Measurements from ENCODE around the gene TAPT1. TPM values are rescaled to one million over a fixed set of nuclear protein-coding genes. Genes with fewer than 3 reads are reported as not detected.

The TAPT1 gene
- total and polyA plus RNA-seq, 2 experiments from 2014 or later: 3.6 to 9.9 TPM

DNA sequence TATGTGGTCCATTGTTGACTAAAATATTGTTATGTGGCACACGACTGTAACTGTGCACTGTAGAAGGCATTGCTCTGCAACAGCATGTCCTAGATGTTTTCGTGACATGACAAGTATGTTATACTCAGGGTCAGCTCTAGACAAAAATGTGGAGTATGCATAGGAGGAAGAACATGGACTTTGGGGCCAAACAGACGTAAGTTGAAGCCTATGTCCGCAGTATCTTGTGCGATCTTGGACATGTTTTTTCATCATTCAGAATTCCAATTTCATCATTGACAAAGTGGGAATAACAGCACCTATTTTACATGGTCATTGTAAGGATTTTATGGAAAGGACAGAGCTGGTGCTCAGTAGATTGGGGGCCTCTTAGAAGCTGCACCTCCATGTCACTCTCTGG, 114.7 kb downstream of the TAPT1 start (continued):
- TF ChIP-seq, protein P1, sequence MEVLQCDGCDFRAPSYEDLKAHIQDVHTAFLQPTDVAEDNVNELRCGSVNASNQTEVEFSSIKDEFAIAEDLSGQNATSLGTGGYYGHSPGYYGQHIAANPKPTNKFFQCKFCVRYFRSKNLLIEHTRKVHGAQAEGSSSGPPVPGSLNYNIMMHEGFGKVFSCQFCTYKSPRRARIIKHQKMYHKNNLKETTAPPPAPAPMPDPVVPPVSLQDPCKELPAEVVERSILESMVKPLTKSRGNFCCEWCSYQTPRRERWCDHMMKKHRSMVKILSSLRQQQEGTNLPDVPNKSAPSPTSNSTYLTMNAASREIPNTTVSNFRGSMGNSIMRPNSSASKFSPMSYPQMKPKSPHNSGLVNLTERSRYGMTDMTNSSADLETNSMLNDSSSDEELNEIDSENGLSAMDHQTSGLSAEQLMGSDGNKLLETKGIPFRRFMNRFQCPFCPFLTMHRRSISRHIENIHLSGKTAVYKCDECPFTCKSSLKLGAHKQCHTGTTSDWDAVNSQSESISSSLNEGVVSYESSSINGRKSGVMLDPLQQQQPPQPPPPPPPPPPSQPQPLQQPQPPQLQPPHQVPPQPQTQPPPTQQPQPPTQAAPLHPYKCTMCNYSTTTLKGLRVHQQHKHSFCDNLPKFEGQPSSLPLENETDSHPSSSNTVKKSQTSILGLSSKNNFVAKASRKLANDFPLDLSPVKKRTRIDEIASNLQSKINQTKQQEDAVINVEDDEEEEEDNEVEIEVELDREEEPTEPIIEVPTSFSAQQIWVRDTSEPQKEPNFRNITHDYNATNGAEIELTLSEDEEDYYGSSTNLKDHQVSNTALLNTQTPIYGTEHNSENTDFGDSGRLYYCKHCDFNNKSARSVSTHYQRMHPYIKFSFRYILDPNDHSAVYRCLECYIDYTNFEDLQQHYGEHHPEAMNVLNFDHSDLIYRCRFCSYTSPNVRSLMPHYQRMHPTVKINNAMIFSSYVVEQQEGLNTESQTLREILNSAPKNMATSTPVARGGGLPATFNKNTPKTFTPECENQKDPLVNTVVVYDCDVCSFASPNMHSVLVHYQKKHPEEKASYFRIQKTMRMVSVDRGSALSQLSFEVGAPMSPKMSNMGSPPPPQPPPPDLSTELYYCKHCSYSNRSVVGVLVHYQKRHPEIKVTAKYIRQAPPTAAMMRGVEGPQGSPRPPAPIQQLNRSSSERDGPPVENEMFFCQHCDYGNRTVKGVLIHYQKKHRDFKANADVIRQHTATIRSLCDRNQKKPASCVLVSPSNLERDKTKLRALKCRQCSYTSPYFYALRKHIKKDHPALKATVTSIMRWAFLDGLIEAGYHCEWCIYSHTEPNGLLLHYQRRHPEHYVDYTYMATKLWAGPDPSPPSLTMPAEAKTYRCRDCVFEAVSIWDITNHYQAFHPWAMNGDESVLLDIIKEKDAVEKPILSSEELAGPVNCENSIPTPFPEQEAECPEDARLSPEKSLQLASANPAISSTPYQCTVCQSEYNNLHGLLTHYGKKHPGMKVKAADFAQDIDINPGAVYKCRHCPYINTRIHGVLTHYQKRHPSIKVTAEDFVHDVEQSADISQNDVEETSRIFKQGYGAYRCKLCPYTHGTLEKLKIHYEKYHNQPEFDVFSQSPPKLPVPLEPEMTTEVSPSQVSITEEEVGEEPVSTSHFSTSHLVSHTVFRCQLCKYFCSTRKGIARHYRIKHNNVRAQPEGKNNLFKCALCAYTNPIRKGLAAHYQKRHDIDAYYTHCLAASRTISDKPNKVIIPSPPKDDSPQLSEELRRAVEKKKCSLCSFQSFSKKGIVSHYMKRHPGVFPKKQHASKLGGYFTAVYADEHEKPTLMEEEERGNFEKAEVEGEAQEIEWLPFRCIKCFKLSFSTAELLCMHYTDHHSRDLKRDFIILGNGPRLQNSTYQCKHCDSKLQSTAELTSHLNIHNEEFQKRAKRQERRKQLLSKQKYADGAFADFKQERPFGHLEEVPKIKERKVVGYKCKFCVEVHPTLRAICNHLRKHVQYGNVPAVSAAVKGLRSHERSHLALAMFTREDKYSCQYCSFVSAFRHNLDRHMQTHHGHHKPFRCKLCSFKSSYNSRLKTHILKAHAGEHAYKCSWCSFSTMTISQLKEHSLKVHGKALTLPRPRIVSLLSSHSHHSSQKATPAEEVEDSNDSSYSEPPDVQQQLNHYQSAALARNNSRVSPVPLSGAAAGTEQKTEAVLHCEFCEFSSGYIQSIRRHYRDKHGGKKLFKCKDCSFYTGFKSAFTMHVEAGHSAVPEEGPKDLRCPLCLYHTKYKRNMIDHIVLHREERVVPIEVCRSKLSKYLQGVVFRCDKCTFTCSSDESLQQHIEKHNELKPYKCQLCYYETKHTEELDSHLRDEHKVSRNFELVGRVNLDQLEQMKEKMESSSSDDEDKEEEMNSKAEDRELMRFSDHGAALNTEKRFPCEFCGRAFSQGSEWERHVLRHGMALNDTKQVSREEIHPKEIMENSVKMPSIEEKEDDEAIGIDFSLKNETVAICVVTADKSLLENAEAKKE (CRISPR knock-in tag; IDR thresholded peaks at IDR 0.05): no peak
- TF ChIP-seq POLR2AphosphoS5 (IDR thresholded peaks at IDR 0.05; ENCODE audit: low read depth) (no peak), ZNF331 (CRISPR knock-in tag; IDR thresholded peaks at IDR 0.05; ENCODE audit: low read depth) (no peak)
- TF ChIP-seq, protein P2, sequence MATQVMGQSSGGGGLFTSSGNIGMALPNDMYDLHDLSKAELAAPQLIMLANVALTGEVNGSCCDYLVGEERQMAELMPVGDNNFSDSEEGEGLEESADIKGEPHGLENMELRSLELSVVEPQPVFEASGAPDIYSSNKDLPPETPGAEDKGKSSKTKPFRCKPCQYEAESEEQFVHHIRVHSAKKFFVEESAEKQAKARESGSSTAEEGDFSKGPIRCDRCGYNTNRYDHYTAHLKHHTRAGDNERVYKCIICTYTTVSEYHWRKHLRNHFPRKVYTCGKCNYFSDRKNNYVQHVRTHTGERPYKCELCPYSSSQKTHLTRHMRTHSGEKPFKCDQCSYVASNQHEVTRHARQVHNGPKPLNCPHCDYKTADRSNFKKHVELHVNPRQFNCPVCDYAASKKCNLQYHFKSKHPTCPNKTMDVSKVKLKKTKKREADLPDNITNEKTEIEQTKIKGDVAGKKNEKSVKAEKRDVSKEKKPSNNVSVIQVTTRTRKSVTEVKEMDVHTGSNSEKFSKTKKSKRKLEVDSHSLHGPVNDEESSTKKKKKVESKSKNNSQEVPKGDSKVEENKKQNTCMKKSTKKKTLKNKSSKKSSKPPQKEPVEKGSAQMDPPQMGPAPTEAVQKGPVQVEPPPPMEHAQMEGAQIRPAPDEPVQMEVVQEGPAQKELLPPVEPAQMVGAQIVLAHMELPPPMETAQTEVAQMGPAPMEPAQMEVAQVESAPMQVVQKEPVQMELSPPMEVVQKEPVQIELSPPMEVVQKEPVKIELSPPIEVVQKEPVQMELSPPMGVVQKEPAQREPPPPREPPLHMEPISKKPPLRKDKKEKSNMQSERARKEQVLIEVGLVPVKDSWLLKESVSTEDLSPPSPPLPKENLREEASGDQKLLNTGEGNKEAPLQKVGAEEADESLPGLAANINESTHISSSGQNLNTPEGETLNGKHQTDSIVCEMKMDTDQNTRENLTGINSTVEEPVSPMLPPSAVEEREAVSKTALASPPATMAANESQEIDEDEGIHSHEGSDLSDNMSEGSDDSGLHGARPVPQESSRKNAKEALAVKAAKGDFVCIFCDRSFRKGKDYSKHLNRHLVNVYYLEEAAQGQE (IDR thresholded peaks at IDR 0.05; ENCODE audit: unreplicated experiment): no peak

DNA sequence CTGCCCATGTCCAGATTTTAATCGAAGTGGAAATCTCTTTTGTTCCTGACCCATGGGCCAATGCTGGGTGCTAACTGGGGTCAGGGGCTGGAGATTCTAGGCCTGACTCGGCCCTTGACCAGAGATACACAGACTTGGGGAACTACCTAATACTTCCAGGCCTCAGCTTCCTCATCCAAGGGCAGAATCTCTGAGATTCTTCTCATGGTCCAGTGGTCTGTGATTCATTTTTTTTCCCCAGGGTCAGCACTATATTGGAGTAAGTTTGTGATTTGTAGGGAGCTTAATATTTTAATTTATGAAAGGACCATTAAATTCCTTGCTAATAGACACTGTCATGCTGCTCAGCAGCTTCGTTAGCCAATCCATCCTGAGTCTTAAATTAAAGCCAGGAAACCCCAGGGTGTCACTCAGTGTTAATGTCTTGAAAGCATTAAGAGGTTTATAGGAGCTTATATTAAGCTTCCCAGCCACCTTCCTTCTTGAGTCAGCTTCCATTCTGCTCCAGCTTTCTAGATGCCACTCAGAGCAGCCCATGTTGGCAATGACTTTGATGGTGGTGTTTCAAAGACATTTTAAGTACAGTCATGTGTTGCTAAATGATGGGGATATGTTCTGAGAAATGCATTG, 115.5 kb downstream of the TAPT1 start:
- no peaks in the 10 kb centered on the region for H3F3A ChIP-seq (replicated peaks; ENCODE audit: low read depth)
- Mint-ChIP-seq H3K27ac (no peak overlapping the region), H3K27me3 (ENCODE audit: insufficient read depth, low read depth, poor library complexity) (peaks cover 5% of the 10 kb centered on the region), H3K4me3 (no peak overlapping the region), H3K9me3 (no peaks in the 10 kb centered on the region), H3K4me1 (no peaks in the 10 kb centered on the region; the same call in 2 of the 3 replicates), H3K36me3 (ENCODE audit: low read depth) (no peaks in the 10 kb centered on the region)
- DNase-seq (ENCODE audit: low spot score) (no peak), ATAC-seq (no peak)
- H3K27ac ChIP-seq (ENCODE audit: low read depth): no peak overlapping the region
- H3K27me3 ChIP-seq (ENCODE audit: insufficient read depth): no peaks in the 10 kb centered on the region
- no peaks in the 10 kb centered on the region for H3K36me3 ChIP-seq (ENCODE audit: insufficient read depth)
- no peaks in the 10 kb centered on the region for H3K9me2 ChIP-seq (ENCODE audit: insufficient read depth)
- no peak overlapping the region for H3K4me2 ChIP-seq
- no peak overlapping the region for H2AFZ ChIP-seq
- no peaks in the 10 kb centered on the region for H3K4me1 ChIP-seq (ENCODE audit: insufficient read depth)
- H3K79me2 ChIP-seq (replicated peaks; ENCODE audit: insufficient read depth): no peaks in the 10 kb centered on the region
- no peak overlapping the region for H3K4me3 ChIP-seq
- no peaks in the 10 kb centered on the region for H4K20me1 ChIP-seq (replicated peaks; ENCODE audit: insufficient read depth)
- TF ChIP-seq ZNF331 (CRISPR knock-in tag; IDR thresholded peaks at IDR 0.05; ENCODE audit: low read depth): no peak
- TF ChIP-seq, protein P3, sequence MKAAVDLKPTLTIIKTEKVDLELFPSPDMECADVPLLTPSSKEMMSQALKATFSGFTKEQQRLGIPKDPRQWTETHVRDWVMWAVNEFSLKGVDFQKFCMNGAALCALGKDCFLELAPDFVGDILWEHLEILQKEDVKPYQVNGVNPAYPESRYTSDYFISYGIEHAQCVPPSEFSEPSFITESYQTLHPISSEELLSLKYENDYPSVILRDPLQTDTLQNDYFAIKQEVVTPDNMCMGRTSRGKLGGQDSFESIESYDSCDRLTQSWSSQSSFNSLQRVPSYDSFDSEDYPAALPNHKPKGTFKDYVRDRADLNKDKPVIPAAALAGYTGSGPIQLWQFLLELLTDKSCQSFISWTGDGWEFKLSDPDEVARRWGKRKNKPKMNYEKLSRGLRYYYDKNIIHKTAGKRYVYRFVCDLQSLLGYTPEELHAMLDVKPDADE (IDR thresholded peaks at IDR 0.05): no peak
- TF ChIP-seq, protein P2 (IDR thresholded peaks at IDR 0.05; ENCODE audit: unreplicated experiment): no peak

Measured in GM23338 (cell line).